H1 (cell line): ENCODE measurements around the gene PEX13. TPM values are rescaled to one million over a fixed set of nuclear protein-coding genes. Genes with fewer than 3 reads are reported as not detected.

Experiments used
- CTCF ChIA-PET: fragments of 300-600 bp; sonication (Branson Sonifier 250); formaldehyde crosslinking; loops from one replicate; lab custom pipeline; 2021; ENCODE audit not compliant: partially characterized antibody; lab: Charles Lee
- POLR2A ChIA-PET: fragments of 300-600 bp; sonication (Branson Sonifier 250); formaldehyde crosslinking; loops from one replicate; lab custom pipeline; 2021; ENCODE audit warnings: inconsistent platforms; ENCODE audit not compliant: partially characterized antibody; lab: Charles Lee
- DNase-seq, 2 experiments: peaks; one replicate each; pipeline versions ENCODE4 v3.0.0 to v3.0.0-alpha.2; 2010 to 2022; ENCODE audit warnings: low spot score in 2 of 2, low read depth in 1 of 2, mixed read lengths in 1 of 2
- FAIRE-seq: peaks from 2 replicates; lab custom pipeline; 2011; peaks lifted over from hg19 to GRCh38; lab: Jason Lieb, UNC
- H2AFZ ChIP-seq: 2 replicates; pipeline ENCODE4 v1.8.1; 2012; ENCODE audit warnings: low read length, inconsistent platforms
- H2AK5ac ChIP-seq: 2 replicates; pipeline ENCODE4 v1.6.1; 2013; ENCODE audit warnings: low read depth, low read length
- H2BK120ac ChIP-seq: replicated peaks from 2 replicates; pipeline ENCODE3; 2013; ENCODE audit warnings: low read depth, low read length, inconsistent platforms
- H2BK12ac ChIP-seq: 2 replicates; pipeline ENCODE4 v1.6.1; 2013; ENCODE audit warnings: low read depth, low read length
- H2BK15ac ChIP-seq: 2 replicates; pipeline ENCODE4 v1.6.1; 2013; ENCODE audit warnings: low read length
- H2BK20ac ChIP-seq: 2 replicates; pipeline ENCODE4 v1.6.1; 2013; ENCODE audit warnings: low read length
- H2BK5ac ChIP-seq: 2 replicates; pipeline ENCODE4 v1.6.1; 2013; ENCODE audit warnings: low read depth, low read length
- H3K14ac ChIP-seq: 2 replicates; pipeline ENCODE4 v1.6.1; 2013; ENCODE audit warnings: inconsistent platforms; ENCODE audit not compliant: insufficient read length
- H3K18ac ChIP-seq: 2 replicates; pipeline ENCODE4 v1.6.1; 2013; ENCODE audit warnings: low read length; ENCODE audit errors: extremely low read depth
- H3K23ac ChIP-seq: 2 replicates; pipeline ENCODE4 v1.6.1; 2013; ENCODE audit warnings: inconsistent platforms; ENCODE audit not compliant: insufficient read length
- H3K23me2 ChIP-seq: 2 replicates; pipeline ENCODE4 v1.6.1; 2013; ENCODE audit warnings: low read depth, low read length
- H3K27ac ChIP-seq: 2 replicates; pipeline ENCODE4 v1.6.1; 2011; ENCODE audit warnings: low read depth, low read length, inconsistent platforms
- H3K27me3 ChIP-seq, 4 experiments: replicated peaks in 1 of 4; 1 replicate in 1 of 4; 2 replicates in 3 of 4; pipeline versions ENCODE4 v1.6.1 to v1.8.1; 2011 to 2013; ENCODE audit warnings: low read length in 3 of 4, mild to moderate bottlenecking in 3 of 4, inconsistent platforms in 2 of 4, mixed read lengths in 2 of 4, moderate library complexity in 1 of 4; ENCODE audit not compliant: control insufficient read depth in 3 of 4, insufficient read depth in 3 of 4; ENCODE audit errors: extremely low read depth in 1 of 4
- H3K36me3 ChIP-seq, 4 experiments: 2 replicates each; pipeline versions ENCODE4 v1.6.1 to v1.8.1; 2011 to 2013; ENCODE audit warnings: mild to moderate bottlenecking in 4 of 4, low read length in 3 of 4, moderate library complexity in 2 of 4, control low read depth in 1 of 4, inconsistent platforms in 1 of 4; ENCODE audit not compliant: insufficient read depth in 4 of 4, control insufficient read depth in 2 of 4
- H3K4ac ChIP-seq: replicated peaks from 2 replicates; pipeline ENCODE3; 2013; ENCODE audit warnings: low read length, low read depth, mixed read lengths, inconsistent platforms; ENCODE audit not compliant: insufficient read length
- H3K4me1 ChIP-seq, 4 experiments: replicated peaks in 1 of 4; 1 replicate in 1 of 4; 2 replicates in 3 of 4; pipeline versions ENCODE4 v1.6.1 to v1.8.1; 2011 to 2013; ENCODE audit warnings: low read length in 3 of 4, inconsistent platforms in 2 of 4, mixed read lengths in 1 of 4; ENCODE audit not compliant: insufficient read depth in 4 of 4, control insufficient read depth in 3 of 4
- H3K4me2 ChIP-seq, 2 experiments: 2 replicates each; pipeline versions ENCODE4 v1.6.1 to v1.8.1; 2011 to 2013; ENCODE audit warnings: low read depth in 2 of 2, low read length in 2 of 2, control low read depth in 1 of 2, inconsistent platforms in 1 of 2, mild to moderate bottlenecking in 1 of 2; ENCODE audit not compliant: insufficient read depth in 1 of 2
- H3K4me3 ChIP-seq, 4 experiments: fragments of 200-600, 300-600 bp in 1 of 4; sonication (generic), shearing (Covaris generic), sonication (Bioruptor Twin) in 1 of 4; 2 replicates each; pipeline versions ENCODE4 v1.5.1 to v1.8.1; 2011 to 2016; ENCODE audit warnings: low read length in 4 of 4, low read depth in 3 of 4, control low read depth in 2 of 4, inconsistent platforms in 2 of 4, mild to moderate bottlenecking in 2 of 4, mixed read lengths in 1 of 4, moderate library complexity in 1 of 4; ENCODE audit not compliant: insufficient read depth in 2 of 4; ENCODE audit errors: extremely low read depth in 1 of 4
- H3K56ac ChIP-seq: replicated peaks from 2 replicates; pipeline ENCODE3; 2013; ENCODE audit warnings: low read depth, mild to moderate bottlenecking, mixed read lengths, low read length, inconsistent platforms; ENCODE audit not compliant: insufficient read length
- H3K79me1 ChIP-seq: 2 replicates; pipeline ENCODE4 v1.6.1; 2013; ENCODE audit warnings: low read depth, low read length, control low read depth
- H3K79me2 ChIP-seq, 2 experiments: 2 replicates each; pipeline versions ENCODE4 v1.6.1 to v1.8.1; 2012 to 2013; ENCODE audit warnings: low read length in 2 of 2, mild to moderate bottlenecking in 2 of 2, inconsistent platforms in 1 of 2; ENCODE audit not compliant: insufficient read depth in 2 of 2, control insufficient read depth in 1 of 2
- H3K9ac ChIP-seq, 4 experiments: replicated peaks in 1 of 4; 1 replicate in 1 of 4; 2 replicates in 3 of 4; pipeline versions ENCODE4 v1.6.1 to v1.8.1; 2011 to 2013; ENCODE audit warnings: low read depth in 3 of 4, low read length in 3 of 4, control low read depth in 2 of 4, mild to moderate bottlenecking in 2 of 4, moderate library complexity in 2 of 4, inconsistent platforms in 1 of 4; ENCODE audit errors: extremely low read depth in 1 of 4
- H3K9me3 ChIP-seq, 2 experiments: 2 replicates each; pipeline versions ENCODE4 v1.6.1 to v1.8.1; 2012 to 2013; ENCODE audit warnings: mild to moderate bottlenecking in 2 of 2, moderate library complexity in 2 of 2, control low read depth in 1 of 2, inconsistent platforms in 1 of 2, low read depth in 1 of 2, low read length in 1 of 2, mixed read lengths in 1 of 2; ENCODE audit not compliant: insufficient read depth in 2 of 2
- H4K20me1 ChIP-seq, 2 experiments: replicated peaks in 1 of 2; 2 replicates each; pipeline versions ENCODE3 to v1.8.1; 2011 to 2013; ENCODE audit warnings: inconsistent platforms in 2 of 2, low read length in 2 of 2, mild to moderate bottlenecking in 1 of 2; ENCODE audit not compliant: insufficient read depth in 2 of 2, control insufficient read depth in 1 of 2
- H4K5ac ChIP-seq: 2 replicates; pipeline ENCODE4 v1.6.1; 2013; ENCODE audit warnings: low read length, low read depth, mixed read lengths, inconsistent platforms; ENCODE audit not compliant: insufficient read length
- H4K8ac ChIP-seq: 2 replicates; pipeline ENCODE4 v1.8.0; 2013; ENCODE audit warnings: mild to moderate bottlenecking, moderate library complexity, low read length, inconsistent platforms; ENCODE audit not compliant: insufficient read depth; ENCODE audit errors: extremely low read depth
- H4K91ac ChIP-seq: replicated peaks from 2 replicates; pipeline ENCODE3; 2013; ENCODE audit warnings: low read length, mixed read lengths, inconsistent platforms; ENCODE audit not compliant: insufficient read length
- ATF2 ChIP-seq: IDR thresholded peaks from 2 replicates; pipeline ENCODE4 v1.6.1; 2012; ENCODE audit warnings: low read length, inconsistent platforms
- CTBP2 ChIP-seq: IDR thresholded peaks from 2 replicates; pipeline ENCODE4 v1.7.0; 2011; ENCODE audit warnings: borderline replicate concordance, mild to moderate bottlenecking, moderate library complexity, mixed read lengths, low read length; ENCODE audit not compliant: insufficient read depth, insufficient read length
- RAD21 ChIP-seq, 2 experiments: IDR thresholded peaks in 1 of 2; conservative IDR thresholded peaks in 1 of 2; 2 replicates each; pipeline ENCODE4 v1.6.1; 2011; ENCODE audit warnings: low read depth in 2 of 2, low read length in 2 of 2, improper control_type of control experiment in 1 of 2, inconsistent platforms in 1 of 2, mild to moderate bottlenecking in 1 of 2, moderate library complexity in 1 of 2
- RXRA ChIP-seq: IDR thresholded peaks from 2 replicates; pipeline ENCODE4 v1.6.1; 2011; ENCODE audit warnings: low read depth, mild to moderate bottlenecking, low read length, moderate library complexity; ENCODE audit not compliant: insufficient read depth
- WGBS, 2 experiments: shearing (Covaris generic) in 1 of 2; methylation state at CpG; one replicate each; pipeline versions ENCODE4 v1.1.6 to v1.1.7; 2013 to 2015; ENCODE audit warnings: low lambda C conversion rate in 2 of 2, mixed read lengths in 2 of 2, inconsistent platforms in 1 of 2, low coverage in 1 of 2, missing lambda C conversion rate in 1 of 2; ENCODE audit not compliant: insufficient replicate concordance in 2 of 2, insufficient coverage in 1 of 2, insufficient read length in 1 of 2; ENCODE audit errors: extremely low coverage in 1 of 2, missing lambda C conversion rate in 1 of 2; 5-methylcytosine and 5-hydroxymethylcytosine counted together
- polyA plus RNA-seq, 7 experiments: library from polyadenylated mRNA; depleted of rRNA in 3 of 7; stranded (reverse) in 5 of 7; unstranded in 2 of 7; fragments of >200 nt in 5 of 7; fragments of 200-250 nt in 2 of 7; gene quantifications; 1 replicate in 5 of 7; 2 replicates in 1 of 7; 4 replicates in 1 of 7; pipeline versions ENCODE4 v1.2.1 to v1.2.3, GENCODE V29; 2011 to 2013; ENCODE audit warnings: missing spikeins in 2 of 7, mixed read lengths in 2 of 7
- total RNA-seq: library from RNA; stranded (reverse); fragmentation: NEBNext Ultra II Directional; extraction: Animal tissue kit (Norgen Biotek cat#: 25700); gene quantifications from 2 replicates; pipeline ENCODE4 v1.2.1, GENCODE V29; 2021

PEX13 gene
- total and polyA plus RNA-seq, 2 of the 8 experiments (the other 6 are each of a cell fraction or from before 2014, with no cell fraction given) = 16.8 to 22.3 TPM

- POLR2A ChIA-PET = no interaction called here
- no peaks in the 10 kb centered on the region for H3K79me2 ChIP-seq
- H3K79me1 ChIP-seq = no peaks in the 10 kb centered on the region
- no peak overlapping the region for H3K14ac ChIP-seq
- H2AK5ac ChIP-seq = no peak overlapping the region
- H2BK12ac ChIP-seq = no peak overlapping the region
- H4K5ac ChIP-seq = no peak overlapping the region
- H3K23ac ChIP-seq = no peak overlapping the region
- H3K56ac ChIP-seq = no peak overlapping the region
- no peak overlapping the region for H2BK120ac ChIP-seq
- DNase-seq (no peak), FAIRE-seq (no peak)
- H3K4ac ChIP-seq = no peak overlapping the region
- H2BK5ac ChIP-seq = no peak overlapping the region
- no peak overlapping the region for H4K8ac ChIP-seq
- H2AFZ ChIP-seq = no peak overlapping the region
- H4K91ac ChIP-seq = no peak overlapping the region
- H3K27me3 ChIP-seq = no peaks in the 10 kb centered on the region
- H3K18ac ChIP-seq = no peak overlapping the region
- no peak overlapping the region for H3K4me2 ChIP-seq
- no peak overlapping the region for H3K4me3 ChIP-seq
- no peaks in the 10 kb centered on the region; a peak in 1 of 7 replicates for H3K4me1 ChIP-seq
- no peaks in the 10 kb centered on the region for H3K23me2 ChIP-seq
- no peak overlapping the region for H3K9ac ChIP-seq
- no peak overlapping the region for H3K27ac ChIP-seq
- no peak overlapping the region for H2BK15ac ChIP-seq
- H3K36me3 ChIP-seq = no peaks in the 10 kb centered on the region
- TF ChIP-seq RXRA (no peak), CTBP2 (no peak), RAD21 (IDR thresholded peaks at IDR 0.05 in 1 of 2, conservative IDR thresholded peaks at IDR 0.05 in 1 of 2; ENCODE audit: low read depth in 2 of 2, low read length in 2 of 2) (no peak), ATF2 (no peak)
- TF ChIP-seq, all 59 proteins: peak for 0
- H2BK20ac ChIP-seq = no peak overlapping the region
- CTCF ChIA-PET = no interaction called here
- 84% methylated on average over 3 of the region's 3 CpGs; no CpG with 5 or more reads in 1 of the 2 experiments for WGBS, 2 experiments
- H3K9me3 ChIP-seq = no peaks in the 10 kb centered on the region
- H4K20me1 ChIP-seq = peaks cover 0 to 1% of the 10 kb centered on the region in 2 experiments
Measured at GRCh38 chr2:60976256-60976850, 41.2 kb upstream of the PEX13 start.
